Panc1 (cell line): ENCODE results near the gene TMEM161B. TPM values are rescaled to one million over a fixed set of nuclear protein-coding genes. Genes with fewer than 3 reads are reported as not detected.

Experiments
- ATAC-seq: fragments of 200-7000 bp; cut with Tn5 transposase; 2 replicates; pipeline ENCODE4 v1.9.1; 2020; ENCODE audit warnings: mild to moderate bottlenecking, moderate library complexity
- Bru-seq: library from RNA; stranded (reverse); fragments of 400-500 nt; gene quantifications from one replicate; lab custom pipeline; 2021; lab: Mats Ljungman, UMichigan
- BruChase-seq, 2 experiments: library from RNA; stranded (reverse); fragments of 400-500 nt; gene quantifications; one replicate each; lab custom pipeline; 2021; lab: Mats Ljungman, UMichigan
- BruUV-seq: library from RNA; stranded (reverse); fragments of 400-500 nt; replicated peaks from 2 replicates; lab custom pipeline; 2021; lab: Mats Ljungman, UMichigan
- CTCF ChIA-PET: fragments of 300-600 bp; sonication (Branson Sonifier 250); formaldehyde crosslinking; loops from one replicate; lab custom pipeline; 2022; ENCODE audit warnings: antibody characterized with exemption; lab: Charles Lee
- POLR2A ChIA-PET: fragments of 300-600 bp; sonication (Branson Sonifier 250); formaldehyde crosslinking; loops from one replicate; lab custom pipeline; 2022; ENCODE audit warnings: antibody characterized with exemption; lab: Charles Lee
- DNase-seq: peaks from one replicate; pipeline ENCODE4 v3.0.0-alpha.2; 2010; ENCODE audit warnings: low read depth, low spot score
- H3K27ac ChIP-seq: 2 replicates; pipeline ENCODE4 v1.5.1; 2011; ENCODE audit warnings: mild to moderate bottlenecking, low read length, inconsistent platforms
- H3K27me3 ChIP-seq: fragments of 200-500 bp; sonication (Bioruptor generic); 2 replicates; pipeline ENCODE4 v1.6.0; 2014; ENCODE audit warnings: low read length, inconsistent platforms; ENCODE audit not compliant: control insufficient read depth, insufficient read depth
- H3K36me3 ChIP-seq: fragments of 200-500 bp; sonication (Bioruptor generic); 2 replicates; pipeline ENCODE4 v1.5.1; 2014; ENCODE audit warnings: inconsistent platforms, mild to moderate bottlenecking, low read length, moderate library complexity; ENCODE audit not compliant: control insufficient read depth, insufficient read depth
- H3K4me1 ChIP-seq: 2 replicates; pipeline ENCODE4 v1.5.1; 2011; ENCODE audit warnings: inconsistent platforms, mild to moderate bottlenecking, low read length, moderate library complexity; ENCODE audit not compliant: control insufficient read depth, insufficient read depth
- H3K4me3 ChIP-seq, 2 experiments: 2 replicates each; pipeline ENCODE4 v1.5.1; 2011 to 2012; ENCODE audit warnings: low read depth in 2 of 2, low read length in 2 of 2, mild to moderate bottlenecking in 2 of 2, inconsistent platforms in 1 of 2, moderate library complexity in 1 of 2
- H3K9me3 ChIP-seq: fragments of 200-500 bp; sonication (Bioruptor generic); 2 replicates; pipeline ENCODE4 v1.5.1; 2014; ENCODE audit warnings: low read depth, mild to moderate bottlenecking, inconsistent platforms, low read length, moderate library complexity; ENCODE audit not compliant: control insufficient read depth, insufficient read depth
- CTCF ChIP-seq: fragments of 450-650 bp; IDR thresholded peaks from 2 replicates; pipeline ENCODE4 v1.5.1; 2017; ENCODE audit warnings: mild to moderate bottlenecking
- POLR2AphosphoS5 ChIP-seq: IDR thresholded peaks from 2 replicates; pipeline ENCODE4 v1.6.1; 2012; ENCODE audit warnings: mild to moderate bottlenecking, low read depth, low read length, moderate library complexity
- REST ChIP-seq, 2 experiments: IDR thresholded peaks; 2 replicates each; pipeline ENCODE4 v1.6.1; 2011 to 2012; ENCODE audit warnings: low read depth in 2 of 2, control low read depth in 1 of 2, low read length in 1 of 2, mild to moderate bottlenecking in 1 of 2, moderate library complexity in 1 of 2; ENCODE audit not compliant: insufficient read depth in 1 of 2
- SIN3A ChIP-seq: IDR thresholded peaks from 2 replicates; pipeline ENCODE4 v1.6.1; 2012; ENCODE audit warnings: low read depth, mild to moderate bottlenecking, low read length, moderate library complexity, borderline replicate concordance; ENCODE audit not compliant: insufficient read depth
- TCF7L2 ChIP-seq: IDR thresholded peaks from 2 replicates; pipeline ENCODE4 v1.6.1; 2011; ENCODE audit warnings: mild to moderate bottlenecking, low read depth, low read length, inconsistent platforms
- in situ Hi-C: cut with HindIII; loops from 2 replicates; pipeline ENCODE4 v1.10.0; 2016; ENCODE audit warnings: low sequenced_read_pairs, low pct_unique_long_range_greater_than_20kb
- intact Hi-C: fragments of 100-400 bp; cut with micrococcal nuclease; formaldehyde crosslinking; loops from one replicate; pipeline ENCODE4 v1.10.0; 2022; ENCODE audit not compliant: unreplicated experiment
- long read RNA-seq: library from polyadenylated mRNA; unstranded; transcript quantifications from one replicate; pipeline ENCODE4 v2.0.0, GENCODE V29; 2021; ENCODE audit not compliant: unreplicated experiment
- polyA plus RNA-seq: library from polyadenylated mRNA; unstranded; fragments of >200 nt; gene quantifications from one replicate; pipeline ENCODE4 v1.2.1, GENCODE V29; 2012; ENCODE audit warnings: missing spikeins; ENCODE audit not compliant: insufficient read length
- total RNA-seq: library from RNA; stranded (reverse); gene quantifications from one replicate; pipeline ENCODE4 v1.2.1, GENCODE V29; 2021; ENCODE audit not compliant: unreplicated experiment

The TMEM161B gene
- total RNA-seq: 16.3 TPM
- polyA plus RNA-seq: 4.7 TPM
- percentile 88 among the genes with signal in this experiment for Bru-seq, nascent RNA
- percentile 89 among the genes with signal in this experiment for BruChase-seq, experiment 1, labeled RNA remaining after a 2-hour chase
- BruChase-seq, experiment 2, labeled RNA remaining after a 6-hour chase: percentile 68 among the genes with signal in this experiment
- long read RNA-seq, partial matches to known transcripts: 6 of 25 reads
- long read RNA-seq, other reads (novel, unspliced or antisense): 16 of 25 reads

- intact Hi-C loops: loop anchor here (5.0 kb wide), 2 partner anchors 126 to 404 kb away; no protein-coding TSS in a partner anchor
- peaks cover 21% of the 10 kb centered on the region for H3K4me1 ChIP-seq
- H3K27me3 ChIP-seq: no peaks in the 10 kb centered on the region
- ChIA-PET POLR2A (interaction anchor here (0.5 kb wide), 1 partner anchor 95 kb away, joined by 4 read pairs; no protein-coding TSS in a partner anchor), CTCF (interaction anchor here (0.5 kb wide), 1 partner anchor 8 kb away, joined by 3 read pairs; no protein-coding TSS in a partner anchor)
- peak within 1 kb of the TSS; percentile 99 for H3K4me3 ChIP-seq
- peaks cover 14% of the 10 kb centered on the region for H3K36me3 ChIP-seq
- H3K9me3 ChIP-seq: no peaks in the 10 kb centered on the region
- peak within 1 kb of the TSS; percentile 97 for H3K27ac ChIP-seq
- TF ChIP-seq SIN3A (no peak), POLR2AphosphoS5 (peak; percentile 86)
- peak; percentile 100 for ATAC-seq
- DNase-seq: peak; percentile 53
- BruUV-seq: no TSS peak
- in situ Hi-C loops: no loop called here
Measured at GRCh38 chr5:88268385-88269184, at the start of gene TMEM161B. TSS of gene TMEM161B (minus strand) at chr5:88268845. CDS start at chr5:88268723, 122 bp downstream.

GRCh38 chr5:88304356-88304755, 35.7 kb upstream of the TMEM161B start:
- Histone ChIP-seq H3K27ac (no peak overlapping the region), H3K36me3 (no peaks in the 10 kb centered on the region), H3K4me1 (no peaks in the 10 kb centered on the region), H3K9me3 (no peaks in the 10 kb centered on the region), H3K4me3 (no peak overlapping the region), H3K27me3 (no peaks in the 10 kb centered on the region)
- in situ Hi-C loops (no loop called here), intact Hi-C loops (no loop called here)
- TF ChIP-seq TCF7L2: no peak
- TF ChIP-seq POLR2AphosphoS5: no peak
- no peak for TF ChIP-seq REST (IDR thresholded peaks at IDR 0.05; ENCODE audit: insufficient read depth in 1 of 2, low read depth in 2 of 2, low read length in 1 of 2)
- TF ChIP-seq CTCF: no peak
- no peak for TF ChIP-seq SIN3A
- ChIA-PET POLR2A (interaction anchor here (0.7 kb wide), 1 partner anchor 255 kb away, joined by 4 read pairs; no protein-coding TSS in a partner anchor), CTCF (interaction anchor here (0.6 kb wide), 1 partner anchor 190 kb away, joined by 4 read pairs; no protein-coding TSS in a partner anchor)
- ATAC-seq: no peak
- no peak for DNase-seq
- BruUV-seq: no TSS peak
